Activated naive CD8-positive, alpha-beta T cell treated with anti-CD3 and anti-CD28 coated beads, Interleukin-2, amount 10 ng/mL, durations not matched to agents 7 days and 5 days (primary cell): ENCODE measurements around the gene CRLF2. TPM values are rescaled to one million over a fixed set of nuclear protein-coding genes. Genes with fewer than 3 reads are reported as not detected.
A peak's percentile ranks its signal among the peaks of the same experiment; 100 is the strongest.
"Not testable (repeated sequence)": the region's sequence is repeated elsewhere in the genome, so short reads cannot be mapped to it uniquely, and the experiment has no call there.

Experiments used
- ATAC-seq: fragments of 150-1000 bp; cut with Tn5 transposase; one replicate; pipeline ENCODE4 v1.10.0; 2021; ENCODE audit warnings: low read depth, moderate library complexity
- POLR2A ChIA-PET: fragments of 350-600 bp; sonication (Branson Sonifier 250); formaldehyde crosslinking; loops from one replicate; lab custom pipeline; 2021; ENCODE audit warnings: antibody characterized with exemption; lab: Charles Lee
- DNase-seq: peaks from one replicate; pipeline ENCODE4 v3.0.0; 2021
- H3K27ac Mint-ChIP-seq: one replicate; pipeline ENCODE4 v1.8.0; 2022; ENCODE audit warnings: mild to moderate bottlenecking, mixed read lengths
- H3K27me3 Mint-ChIP-seq: one replicate; pipeline ENCODE4 v1.8.0; 2022; ENCODE audit warnings: mild to moderate bottlenecking, moderate library complexity, mixed read lengths
- H3K36me3 Mint-ChIP-seq: one replicate; pipeline ENCODE4 v1.8.0; 2021; ENCODE audit warnings: mild to moderate bottlenecking, mixed read lengths
- H3K4me1 Mint-ChIP-seq: one replicate; pipeline ENCODE4 v1.8.0; 2021; ENCODE audit warnings: mixed read lengths
- H3K4me3 Mint-ChIP-seq: one replicate; pipeline ENCODE4 v1.8.0; 2022; ENCODE audit warnings: mild to moderate bottlenecking, moderate library complexity, mixed read lengths
- H3K9me3 Mint-ChIP-seq: one replicate; pipeline ENCODE4 v1.8.0; 2021; ENCODE audit warnings: mixed read lengths
- total RNA-seq, 2 experiments: library from RNA; stranded (reverse); gene quantifications; one replicate each; pipeline ENCODE4 v1.2.3, GENCODE V29; 2021

Gene CRLF2
- total RNA-seq, 2 experiments from 2014 or later: 0.71 to 1.5 TPM

GRCh38 chrX:1228101-1228500 is 15.7 kb upstream of the CRLF2 start:
- H3K4me1 Mint-ChIP-seq, H3K27ac Mint-ChIP-seq, DNase-seq, H3K36me3 Mint-ChIP-seq, H3K27me3 Mint-ChIP-seq, POLR2A ChIA-PET, ATAC-seq, H3K4me3 Mint-ChIP-seq: not testable (repeated sequence)
- H3K9me3 Mint-ChIP-seq: peaks cover 19% of the 10 kb centered on the region

GRCh38 chrX:1226249-1226648 is 13.8 kb upstream of the CRLF2 start:
- Mint-ChIP-seq H3K9me3 (peaks cover 23% of the 10 kb centered on the region), H3K4me1 (no peaks in the 10 kb centered on the region), H3K4me3 (no peak overlapping the region), H3K27ac (no peak overlapping the region), H3K36me3 (peaks cover 2% of the 10 kb centered on the region), H3K27me3 (no peaks in the 10 kb centered on the region)
- DNase-seq: no peak
- POLR2A ChIA-PET: no interaction called here
- no peak for ATAC-seq

GRCh38 chrX:1224954-1225353 is 12.5 kb upstream of the CRLF2 start:
- no peak for ATAC-seq
- no peak overlapping the region for H3K27ac Mint-ChIP-seq

DNA sequence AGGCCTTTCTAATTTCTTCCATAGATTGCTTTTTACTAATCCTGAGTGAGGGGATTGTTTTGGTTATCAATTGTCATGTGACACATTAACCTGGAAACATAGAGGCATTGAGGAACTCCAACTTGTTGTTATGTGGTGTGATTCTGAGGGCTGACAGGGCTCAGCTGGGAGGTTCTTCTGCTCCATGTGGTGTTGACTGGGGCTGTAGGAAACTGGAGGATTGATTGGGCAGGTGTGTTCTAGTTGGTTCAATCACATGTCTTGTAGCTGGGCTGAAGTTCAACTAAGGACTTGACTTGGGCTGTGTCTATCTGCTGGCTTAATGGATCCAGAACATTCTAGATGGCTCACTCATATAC is 10.8 kb upstream of the CRLF2 start:
- peaks cover 23% of the 10 kb centered on the region for H3K9me3 Mint-ChIP-seq
- no peak overlapping the region for H3K4me3 Mint-ChIP-seq
- no peaks in the 10 kb centered on the region for H3K4me1 Mint-ChIP-seq
- no peaks in the 10 kb centered on the region for H3K27me3 Mint-ChIP-seq
- DNase-seq (no peak), ATAC-seq (no peak)
- no peak overlapping the region for H3K27ac Mint-ChIP-seq
- H3K36me3 Mint-ChIP-seq: peaks cover 2% of the 10 kb centered on the region
- POLR2A ChIA-PET: no interaction called here

More at GRCh38 chrX:1224954-1225353, 12.5 kb upstream of the CRLF2 start:
- POLR2A ChIA-PET: no interaction called here
- Mint-ChIP-seq H3K4me1 (no peaks in the 10 kb centered on the region), H3K9me3 (peaks cover 23% of the 10 kb centered on the region), H3K4me3 (no peak overlapping the region), H3K27me3 (no peaks in the 10 kb centered on the region), H3K36me3 (peaks cover 2% of the 10 kb centered on the region)
- no peak for DNase-seq

- DNase-seq (no peak), ATAC-seq (no peak)
- Mint-ChIP-seq H3K27me3 (no peaks in the 10 kb centered on the region), H3K4me3 (no peak overlapping the region), H3K9me3 (peaks cover 22% of the 10 kb centered on the region), H3K27ac (no peak overlapping the region), H3K36me3 (peaks cover 2% of the 10 kb centered on the region), H3K4me1 (no peaks in the 10 kb centered on the region)
- POLR2A ChIA-PET: no interaction called here
Measured at GRCh38 chrX:1222531-1223241, 10.2 kb upstream of the CRLF2 start.

GRCh38 chrX:1221296-1221845 is 8.9 kb upstream of the CRLF2 start:
- DNase-seq (no peak), ATAC-seq (no peak)
- POLR2A ChIA-PET: no interaction called here
- Mint-ChIP-seq H3K4me3 (no peak overlapping the region), H3K9me3 (peaks cover 12% of the 10 kb centered on the region), H3K36me3 (peaks cover under 1% of the 10 kb centered on the region), H3K27ac (no peak overlapping the region), H3K27me3 (no peaks in the 10 kb centered on the region), H3K4me1 (no peaks in the 10 kb centered on the region)

GRCh38 chrX:1218286-1218685 is 5.8 kb upstream of the CRLF2 start:
- no peak for DNase-seq
- no peak for ATAC-seq
- H3K4me3 Mint-ChIP-seq: no peak overlapping the region
- H3K36me3 Mint-ChIP-seq: no peaks in the 10 kb centered on the region
- POLR2A ChIA-PET: no interaction called here
- peaks cover 6% of the 10 kb centered on the region for H3K9me3 Mint-ChIP-seq
- peaks cover 3% of the 10 kb centered on the region for H3K4me1 Mint-ChIP-seq
- peaks cover 8% of the 10 kb centered on the region for H3K27me3 Mint-ChIP-seq
- no peak overlapping the region for H3K27ac Mint-ChIP-seq

DNA sequence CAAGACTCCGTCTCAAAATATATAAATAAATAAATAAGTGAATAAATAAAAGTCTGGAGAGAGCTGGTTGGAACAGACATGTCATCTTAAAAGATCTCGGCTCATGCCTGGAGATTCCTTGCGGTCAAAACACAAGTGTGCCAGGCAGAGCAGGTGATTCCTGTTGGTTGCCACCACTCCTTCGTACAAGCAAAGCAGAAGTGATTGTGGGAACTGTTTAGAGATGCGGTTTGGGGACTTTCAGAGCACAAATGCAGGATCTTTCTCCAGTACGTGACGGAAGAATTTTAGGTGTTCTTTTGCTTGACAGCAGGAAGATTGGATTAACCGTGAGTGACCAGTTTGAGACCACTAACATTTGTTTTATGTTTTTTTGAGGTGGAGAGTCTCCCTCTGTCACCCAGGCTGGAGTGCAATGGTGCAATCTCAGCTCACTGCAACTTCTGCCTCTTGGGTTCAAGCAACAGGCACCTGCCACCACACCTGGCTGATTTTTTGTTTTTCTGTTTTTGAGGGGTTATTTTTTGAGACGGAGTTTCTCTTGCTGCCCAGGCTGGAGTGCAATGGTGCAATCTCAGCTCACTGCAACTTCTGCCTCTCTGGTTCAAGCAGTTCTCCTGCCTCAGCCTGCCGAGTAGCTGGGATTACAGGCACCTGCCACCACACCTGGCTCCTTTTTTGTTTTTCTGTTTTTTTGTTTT is 2.8 kb upstream of the CRLF2 start:
- peaks cover 7% of the 10 kb centered on the region for H3K9me3 Mint-ChIP-seq
- peaks cover 14% of the 10 kb centered on the region for H3K4me1 Mint-ChIP-seq
- ATAC-seq (no peak), DNase-seq (no peak)
- POLR2A ChIA-PET: no interaction called here
- H3K36me3 Mint-ChIP-seq: peaks cover 1% of the 10 kb centered on the region
- H3K27me3 Mint-ChIP-seq: peaks cover 12% of the 10 kb centered on the region
- no peak overlapping the region for H3K4me3 Mint-ChIP-seq
- H3K27ac Mint-ChIP-seq: no peak overlapping the region

GRCh38 chrX:1213971-1214370 is 1.5 kb upstream of the CRLF2 start:
- H3K36me3 Mint-ChIP-seq: peaks cover 1% of the 10 kb centered on the region
- H3K27ac Mint-ChIP-seq: peak overlapping the region; percentile 45
- DNase-seq: no peak
- POLR2A ChIA-PET: no interaction called here
- H3K4me1 Mint-ChIP-seq: peaks cover 16% of the 10 kb centered on the region
- ATAC-seq: no peak
- H3K9me3 Mint-ChIP-seq: peaks cover 7% of the 10 kb centered on the region
- peaks cover 19% of the 10 kb centered on the region for H3K27me3 Mint-ChIP-seq
- H3K4me3 Mint-ChIP-seq: no peak overlapping the region

DNA sequence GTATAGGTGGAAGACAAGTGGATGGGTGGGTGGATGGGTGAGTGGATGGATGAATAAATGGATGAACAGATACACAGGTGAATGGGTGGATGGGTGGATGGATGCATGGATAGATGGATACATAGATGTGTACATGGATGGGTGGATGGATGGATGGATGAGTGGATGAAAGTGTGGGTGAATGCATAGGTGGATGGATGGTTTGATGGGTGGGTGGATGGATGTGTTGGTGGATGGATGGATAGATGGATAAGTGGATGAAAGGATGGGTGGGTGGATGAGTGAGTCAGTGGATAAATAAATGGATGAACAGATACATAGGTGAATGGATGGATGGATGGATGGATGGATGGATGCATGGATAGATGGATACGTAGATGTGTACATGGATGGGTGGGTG is 1.6 kb downstream of the CRLF2 start:
- DNase-seq: no peak
- Mint-ChIP-seq H3K36me3 (peaks cover 1% of the 10 kb centered on the region), H3K27me3 (peaks cover 20% of the 10 kb centered on the region), H3K4me3 (no peak overlapping the region), H3K27ac (no peak overlapping the region), H3K9me3 (peaks cover 7% of the 10 kb centered on the region), H3K4me1 (peaks cover 26% of the 10 kb centered on the region)
- POLR2A ChIA-PET: no interaction called here
- ATAC-seq: no peak

GRCh38 chrX:1207496-1208025 is 4.9 kb downstream of the CRLF2 start:
- no peak overlapping the region for H3K27ac Mint-ChIP-seq
- peaks cover 7% of the 10 kb centered on the region for H3K9me3 Mint-ChIP-seq
- H3K36me3 Mint-ChIP-seq: peaks cover 1% of the 10 kb centered on the region
- H3K4me1 Mint-ChIP-seq: peaks cover 27% of the 10 kb centered on the region
- DNase-seq (no peak), ATAC-seq (no peak)
- peak overlapping the region; percentile 56 for H3K4me3 Mint-ChIP-seq
- peaks cover 13% of the 10 kb centered on the region for H3K27me3 Mint-ChIP-seq
- POLR2A ChIA-PET: no interaction called here

DNA sequence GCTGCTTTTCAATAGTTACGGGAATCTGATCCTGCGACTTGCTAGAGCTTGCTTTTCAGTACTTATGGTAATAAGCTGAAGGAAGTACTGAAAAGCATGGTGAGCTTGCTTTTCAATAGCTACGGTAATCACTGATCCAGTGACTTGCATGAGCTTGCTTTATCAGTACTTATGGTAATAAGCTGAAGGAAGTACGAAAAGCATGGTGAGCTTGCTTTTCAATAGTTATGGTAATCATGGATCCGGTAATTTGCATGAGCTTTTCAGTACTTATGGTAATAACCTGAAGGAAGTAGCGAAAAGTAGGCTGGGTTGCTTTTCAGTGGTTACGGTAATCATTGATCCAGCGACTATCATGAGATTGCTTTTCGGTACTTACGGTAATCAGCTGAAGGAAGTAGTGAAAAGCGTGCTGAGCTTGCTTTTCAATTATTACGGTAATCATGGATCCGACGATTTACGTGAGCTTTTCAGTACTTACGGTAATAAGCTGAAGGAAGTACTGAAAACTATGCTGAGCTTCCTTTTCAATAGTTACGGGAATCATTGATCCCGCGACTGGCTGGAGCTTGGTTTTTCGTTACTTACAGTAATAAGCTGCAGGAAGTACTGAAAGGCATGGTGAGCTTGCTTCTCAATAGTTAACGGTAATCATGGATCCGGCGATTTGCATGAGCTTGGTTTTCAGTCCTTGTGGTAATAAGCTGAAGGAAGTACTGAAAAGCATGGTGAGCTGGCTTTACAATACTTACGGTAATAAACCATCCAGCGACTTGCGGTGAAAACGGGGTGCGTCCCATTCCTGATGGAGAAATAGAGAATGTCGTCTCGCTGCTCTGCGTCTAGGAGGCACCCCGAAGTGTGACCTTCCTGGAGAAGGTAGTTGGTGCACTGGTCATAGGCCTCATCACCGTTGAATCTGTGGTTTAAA is 6.5 kb downstream of the CRLF2 start:
- H3K9me3 Mint-ChIP-seq: peaks cover 4% of the 10 kb centered on the region
- ATAC-seq: peak; percentile 25
- POLR2A ChIA-PET: no interaction called here
- H3K4me1 Mint-ChIP-seq: peaks cover 20% of the 10 kb centered on the region
- peak overlapping the region; percentile 59 for H3K4me3 Mint-ChIP-seq
- H3K27ac Mint-ChIP-seq: no peak overlapping the region
- no peak for DNase-seq
- peaks cover 11% of the 10 kb centered on the region for H3K27me3 Mint-ChIP-seq
- peaks cover 1% of the 10 kb centered on the region for H3K36me3 Mint-ChIP-seq

GRCh38 chrX:1202251-1202650 is 10.2 kb downstream of the CRLF2 start:
- Mint-ChIP-seq H3K36me3 (no peaks in the 10 kb centered on the region), H3K4me1 (peaks cover 5% of the 10 kb centered on the region), H3K27me3 (no peaks in the 10 kb centered on the region), H3K27ac (no peak overlapping the region), H3K9me3 (no peaks in the 10 kb centered on the region), H3K4me3 (no peak overlapping the region)
- no peak for DNase-seq
- ATAC-seq: no peak
- POLR2A ChIA-PET: no interaction called here
